Neural crest cell (in vitro differentiated cells): ENCODE measurements around the gene WDR82. TPM values are rescaled to one million over a fixed set of nuclear protein-coding genes. Genes with fewer than 3 reads are reported as not detected.

Source experiments
- DNase-seq: peaks from one replicate; pipeline ENCODE4 v3.0.0; 2021; ENCODE audit warnings: low read depth, mixed read lengths, low spot score
- H3K27ac Mint-ChIP-seq: one replicate; pipeline ENCODE4 v1.8.0; 2021; ENCODE audit warnings: mild to moderate bottlenecking, mixed read lengths; ENCODE audit not compliant: unreplicated experiment
- H3K27me3 Mint-ChIP-seq: 2 replicates; pipeline ENCODE4 v1.8.0; 2021; ENCODE audit warnings: low read depth, mild to moderate bottlenecking, mixed read lengths
- H3K36me3 Mint-ChIP-seq: 2 replicates; pipeline ENCODE4 v1.8.0; 2021; ENCODE audit warnings: low read depth, mild to moderate bottlenecking, mixed read lengths
- H3K4me1 Mint-ChIP-seq: 2 replicates; pipeline ENCODE4 v1.8.0; 2021; ENCODE audit warnings: mixed read lengths
- H3K4me3 Mint-ChIP-seq: one replicate; pipeline ENCODE4 v1.8.0; 2021; ENCODE audit warnings: mild to moderate bottlenecking, mixed read lengths
- H3K9me3 Mint-ChIP-seq: 2 replicates; pipeline ENCODE4 v1.8.0; 2021; ENCODE audit warnings: mixed read lengths
- CTCF ChIP-seq: fragments of 200-600 bp; sonication (generic); conservative IDR thresholded peaks from 2 replicates; pipeline ENCODE4 v1.5.0; 2021; ENCODE audit warnings: antibody characterized with exemption, mild to moderate bottlenecking
- total RNA-seq: library from RNA; stranded (reverse); gene quantifications from 2 replicates; pipeline ENCODE4 v1.2.1, GENCODE V29; 2021

WDR82 gene
- total RNA-seq, 1 donor from 2014 or later = 114 TPM

- no peak for TF ChIP-seq CTCF
- no peak for DNase-seq
- H3K9me3 Mint-ChIP-seq = no peaks in the 10 kb centered on the region
- peaks cover 2% of the 10 kb centered on the region for H3K27me3 Mint-ChIP-seq
- no peak overlapping the region for H3K27ac Mint-ChIP-seq
- H3K4me1 Mint-ChIP-seq = peaks cover 7% of the 10 kb centered on the region
- H3K4me3 Mint-ChIP-seq = no peak overlapping the region
- H3K36me3 Mint-ChIP-seq = no peaks in the 10 kb centered on the region
Measured at GRCh38 chr3:52233968-52234367, 44.5 kb downstream of the WDR82 start.

GRCh38 chr3:52233108-52233591 is 45.3 kb downstream of the WDR82 start:
- DNase-seq = no peak
- H3K27ac Mint-ChIP-seq = no peak overlapping the region
- no peak for TF ChIP-seq CTCF
- no peaks in the 10 kb centered on the region for H3K9me3 Mint-ChIP-seq
- H3K27me3 Mint-ChIP-seq = no peaks in the 10 kb centered on the region
- no peak overlapping the region for H3K4me3 Mint-ChIP-seq
- peaks cover 2% of the 10 kb centered on the region for H3K4me1 Mint-ChIP-seq
- no peaks in the 10 kb centered on the region for H3K36me3 Mint-ChIP-seq

- no peak for DNase-seq
- H3K4me3 Mint-ChIP-seq = no peak overlapping the region
- peak; percentile 47 for TF ChIP-seq CTCF
Measured at GRCh38 chr3:52232279-52233107, 46.0 kb downstream of the WDR82 start.

GRCh38 chr3:52231502-52232278 is 46.8 kb downstream of the WDR82 start:
- DNase-seq = peak; percentile 69
- Mint-ChIP-seq H3K27ac (no peak overlapping the region), H3K4me1 (no peaks in the 10 kb centered on the region), H3K36me3 (no peaks in the 10 kb centered on the region), H3K9me3 (no peaks in the 10 kb centered on the region), H3K4me3 (no peak overlapping the region), H3K27me3 (no peaks in the 10 kb centered on the region)
- TF ChIP-seq CTCF = peak; percentile 84

More at GRCh38 chr3:52232279-52233107, 46.0 kb downstream of the WDR82 start:
- no peak overlapping the region for H3K27ac Mint-ChIP-seq
- no peaks in the 10 kb centered on the region for H3K9me3 Mint-ChIP-seq
- H3K27me3 Mint-ChIP-seq = no peaks in the 10 kb centered on the region
- H3K4me1 Mint-ChIP-seq = no peaks in the 10 kb centered on the region
- no peaks in the 10 kb centered on the region for H3K36me3 Mint-ChIP-seq

GRCh38 chr3:52230889-52231499 is 47.5 kb downstream of the WDR82 start:
- Mint-ChIP-seq H3K36me3 (no peaks in the 10 kb centered on the region), H3K4me3 (no peak overlapping the region), H3K27ac (no peak overlapping the region), H3K9me3 (no peaks in the 10 kb centered on the region), H3K4me1 (no peaks in the 10 kb centered on the region), H3K27me3 (no peaks in the 10 kb centered on the region)
- DNase-seq = no peak
- no peak for TF ChIP-seq CTCF
